Measurements from ENCODE around the gene GTF3C4. TPM values are rescaled to one million over a fixed set of nuclear protein-coding genes. Genes with fewer than 3 reads are reported as not detected.

Gene GTF3C4
- total and polyA plus RNA-seq, 5 experiments from 2014 or later: 3.1 to 12.8 (median 3.5) TPM

DNA sequence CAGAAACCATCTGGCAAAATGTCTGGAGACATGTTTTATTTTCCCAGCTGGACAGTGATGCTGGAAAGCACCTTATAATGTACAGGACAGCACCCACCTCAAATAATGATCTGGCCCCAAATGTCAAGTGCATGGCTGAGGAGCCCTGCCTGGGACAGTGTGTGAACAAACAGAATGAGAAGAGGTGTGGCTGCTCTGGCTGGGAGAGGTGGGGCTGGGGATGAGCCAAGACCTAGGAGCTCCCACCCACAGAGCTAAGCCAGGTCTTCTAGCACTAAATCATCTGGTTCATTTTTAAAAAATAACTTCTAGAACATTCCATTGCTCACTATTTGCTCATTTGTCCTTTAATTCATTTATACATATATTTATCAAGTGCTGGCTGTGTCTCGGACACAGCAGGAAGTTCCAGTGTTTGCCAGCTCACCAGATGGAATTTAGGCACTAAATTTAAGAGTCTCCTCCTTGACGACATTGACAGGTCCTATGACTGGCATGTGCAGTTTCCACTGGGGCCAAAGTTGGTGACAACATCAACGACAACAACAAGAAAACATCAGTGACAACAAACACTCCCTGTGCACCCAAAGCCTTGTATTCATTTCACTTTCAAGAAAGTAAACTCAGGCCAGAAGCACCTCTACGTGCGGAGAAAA lies 59.1 kb downstream of the GTF3C4 start:
- POLR2A ChIA-PET: interaction anchor here (0.7 kb wide), 1 partner anchor 94 kb away, joined by 3 read pairs; no protein-coding TSS in a partner anchor
- Mint-ChIP-seq H3K27ac (peak overlapping the region in 1 of 10 donors; percentile 15), H3K4me1 (peaks cover 0 to 1% (median 0%) of the 10 kb centered on the region in 4 donors), H3K4me3 (no peak overlapping the region), H3K27me3 (peaks cover 4 to 26% (median 8%) of the 10 kb centered on the region in 5 donors), H3K9me3 (no peaks in the 10 kb centered on the region), H3K36me3 (no peaks in the 10 kb centered on the region)
- no peak for ATAC-seq
- no peak for DNase-seq

DNA sequence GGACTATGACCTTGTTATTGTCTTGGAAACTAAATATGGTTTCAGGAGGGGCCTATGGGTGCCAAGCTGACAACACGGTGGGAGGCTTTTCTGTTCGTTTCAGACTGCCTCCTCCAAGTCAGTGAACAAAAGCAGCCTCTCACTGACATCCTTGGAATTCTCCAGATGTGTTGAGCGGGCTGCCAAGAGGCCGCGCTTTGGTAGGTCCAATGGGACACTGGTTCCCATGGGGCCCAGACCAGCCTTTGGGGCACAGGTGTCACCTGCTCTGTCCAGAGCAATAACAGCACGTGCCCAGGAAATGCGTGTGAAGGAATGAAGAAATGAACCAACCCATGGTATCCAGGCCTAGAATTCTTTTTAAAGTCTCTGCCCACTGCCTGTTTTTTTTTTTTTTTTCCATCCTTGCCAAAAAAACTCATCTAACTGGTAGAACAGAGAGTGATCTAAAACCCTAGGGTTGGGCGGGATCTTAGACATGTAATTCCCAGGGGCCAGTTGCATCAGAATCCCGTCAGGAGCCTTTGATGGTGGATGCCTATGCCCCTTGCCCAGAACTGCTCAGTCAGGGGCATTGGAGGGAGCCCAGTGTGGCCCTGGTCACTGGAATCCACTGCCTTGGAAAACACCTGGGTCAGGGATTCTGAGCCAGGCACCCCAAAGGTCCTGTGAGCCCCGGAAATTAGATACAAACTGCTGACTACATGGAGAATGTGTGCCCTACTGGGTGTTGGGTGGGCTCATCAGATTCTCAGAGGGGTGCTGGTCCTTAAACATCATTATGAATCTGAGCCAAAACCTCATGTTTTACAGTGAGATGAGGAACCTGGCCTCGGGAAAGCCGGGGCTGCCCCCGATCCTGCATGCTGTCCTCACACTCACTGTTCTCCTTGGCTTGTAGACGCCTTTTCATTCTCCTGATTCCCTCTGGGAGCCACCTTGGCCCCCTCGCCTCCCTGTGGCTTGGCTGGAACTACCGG lies 60.1 kb downstream of the GTF3C4 start:
- no peaks in the 10 kb centered on the region for H3K9me3 Mint-ChIP-seq
- POLR2A ChIA-PET: no interaction called here
- ATAC-seq (no peak), DNase-seq (no peak)
- no peak overlapping the region for H3K4me3 Mint-ChIP-seq
- H3K4me1 Mint-ChIP-seq: peaks cover 0 to 1% (median 0%) of the 10 kb centered on the region in 4 donors
- no peaks in the 10 kb centered on the region for H3K36me3 Mint-ChIP-seq
- H3K27me3 Mint-ChIP-seq: peaks cover 6 to 26% (median 12%) of the 10 kb centered on the region in 5 donors
- no peak overlapping the region for H3K27ac Mint-ChIP-seq

DNA sequence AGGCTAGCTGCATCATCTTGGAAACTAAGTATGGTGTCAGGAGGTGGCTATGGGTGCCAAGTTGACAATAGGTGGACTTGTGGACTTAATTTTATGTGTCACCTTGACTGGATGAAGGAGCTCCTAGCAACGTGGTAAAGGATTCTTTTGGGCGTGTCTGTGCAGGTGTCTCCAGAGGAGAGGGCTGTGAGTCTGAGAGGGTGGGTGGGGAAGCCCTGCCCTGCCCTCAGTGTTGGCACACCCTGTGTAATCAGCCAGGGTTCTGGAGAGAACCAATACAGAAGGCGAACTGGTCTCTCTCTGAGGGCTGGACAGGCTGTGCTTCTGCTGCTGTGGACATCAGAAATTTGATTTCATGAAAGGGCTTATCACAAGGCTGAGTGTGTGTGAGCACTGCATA lies 61.0 kb downstream of the GTF3C4 start:
- no peaks in the 10 kb centered on the region for H3K9me3 Mint-ChIP-seq
- POLR2A ChIA-PET: no interaction called here
- no peak for DNase-seq
- H3K4me3 Mint-ChIP-seq: no peak overlapping the region
- H3K4me1 Mint-ChIP-seq: peaks cover 0 to 1% (median 0%) of the 10 kb centered on the region in 4 donors
- H3K27ac Mint-ChIP-seq: no peak overlapping the region
- ATAC-seq: no peak
- H3K27me3 Mint-ChIP-seq: peaks cover 7 to 26% (median 14%) of the 10 kb centered on the region in 5 donors
- H3K36me3 Mint-ChIP-seq: no peaks in the 10 kb centered on the region

DNA sequence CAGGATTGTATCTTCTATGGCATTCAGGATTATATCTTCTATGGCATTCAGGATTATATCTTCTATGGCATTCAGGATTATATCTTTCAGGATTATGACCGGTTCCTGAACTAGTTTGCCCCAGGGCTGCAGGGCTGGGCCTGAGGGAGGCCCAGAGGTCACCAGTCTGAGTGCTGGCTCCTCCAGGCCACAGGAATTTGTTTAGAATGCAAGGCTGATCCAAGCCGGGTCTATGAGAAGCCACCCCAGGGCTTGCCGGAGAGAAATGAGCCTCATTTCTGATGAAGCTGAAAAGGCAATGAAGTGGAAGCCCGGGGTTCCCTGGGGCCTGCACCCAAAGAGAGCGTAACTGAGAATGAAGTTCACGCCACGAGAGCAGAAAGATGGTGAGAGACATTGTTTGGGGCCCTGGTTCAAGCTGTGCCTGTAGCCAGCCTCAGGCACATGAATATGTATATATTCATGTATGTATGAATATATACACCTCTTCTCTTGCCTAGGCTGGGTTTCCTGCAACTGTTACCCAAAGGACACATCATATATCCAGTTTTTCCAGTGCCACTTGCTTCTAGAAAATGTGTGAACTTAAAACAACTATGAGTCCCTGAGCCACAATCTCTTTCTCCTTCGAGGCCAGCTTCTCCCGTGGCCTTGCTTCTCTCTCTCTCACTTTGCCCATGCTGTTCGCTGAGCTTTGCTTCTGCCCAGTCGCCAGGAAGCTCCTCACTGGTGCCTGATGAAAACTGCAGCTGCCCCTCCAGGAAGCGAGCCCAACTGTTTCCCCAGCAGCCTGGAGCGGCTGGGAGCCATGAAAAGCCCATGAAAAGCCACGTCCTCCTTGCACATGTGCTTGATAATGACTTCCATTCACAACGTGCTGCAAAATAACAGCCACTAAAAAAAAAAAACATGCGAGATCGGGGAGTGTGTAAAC lies 62.3 kb downstream of the GTF3C4 start:
- Mint-ChIP-seq H3K9me3 (no peaks in the 10 kb centered on the region), H3K4me3 (no peak overlapping the region), H3K27me3 (peaks cover 4 to 18% (median 15%) of the 10 kb centered on the region in 5 donors), H3K36me3 (no peaks in the 10 kb centered on the region), H3K4me1 (peaks cover 0 to 1% (median 0%) of the 10 kb centered on the region in 4 donors), H3K27ac (no peak overlapping the region)
- POLR2A ChIA-PET: no interaction called here
- ATAC-seq (no peak), DNase-seq (no peak)

DNA sequence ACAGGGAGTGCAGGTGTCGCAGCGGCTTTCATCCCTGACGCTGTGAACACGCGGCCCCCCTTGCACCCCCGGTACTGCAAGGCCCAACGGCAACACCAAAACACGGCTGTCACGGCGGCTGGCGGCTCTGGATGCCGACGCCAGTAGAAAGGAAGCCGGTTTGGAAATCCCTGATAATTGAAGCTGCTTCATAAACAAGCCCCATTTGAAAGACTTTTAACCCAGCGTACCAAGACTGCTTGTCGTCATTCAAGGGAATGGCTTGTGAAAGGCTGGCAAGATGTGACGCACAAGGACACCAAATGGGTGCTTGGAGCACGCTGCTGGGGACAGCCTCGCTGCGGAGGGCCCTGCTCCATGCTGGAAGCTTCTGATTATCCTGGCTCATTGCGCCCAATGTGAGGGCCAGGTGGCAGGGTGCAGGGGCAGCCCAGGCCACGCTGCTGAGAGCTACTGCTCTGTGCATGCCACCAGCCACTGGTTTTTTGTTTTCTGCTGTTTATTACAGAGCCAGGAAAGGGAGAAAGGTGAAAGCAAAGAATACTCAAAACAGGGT lies 63.1 kb downstream of the GTF3C4 start:
- POLR2A ChIA-PET: no interaction called here
- Mint-ChIP-seq H3K27ac (peak overlapping the region in 1 of 10 donors; percentile 49), H3K4me3 (no peak overlapping the region), H3K27me3 (peaks cover 0 to 14% (median 12%) of the 10 kb centered on the region in 5 donors), H3K36me3 (no peaks in the 10 kb centered on the region), H3K4me1 (peaks cover 0 to 1% (median 0%) of the 10 kb centered on the region in 4 donors), H3K9me3 (no peaks in the 10 kb centered on the region)
- DNase-seq: no peak
- ATAC-seq: no peak

DNA sequence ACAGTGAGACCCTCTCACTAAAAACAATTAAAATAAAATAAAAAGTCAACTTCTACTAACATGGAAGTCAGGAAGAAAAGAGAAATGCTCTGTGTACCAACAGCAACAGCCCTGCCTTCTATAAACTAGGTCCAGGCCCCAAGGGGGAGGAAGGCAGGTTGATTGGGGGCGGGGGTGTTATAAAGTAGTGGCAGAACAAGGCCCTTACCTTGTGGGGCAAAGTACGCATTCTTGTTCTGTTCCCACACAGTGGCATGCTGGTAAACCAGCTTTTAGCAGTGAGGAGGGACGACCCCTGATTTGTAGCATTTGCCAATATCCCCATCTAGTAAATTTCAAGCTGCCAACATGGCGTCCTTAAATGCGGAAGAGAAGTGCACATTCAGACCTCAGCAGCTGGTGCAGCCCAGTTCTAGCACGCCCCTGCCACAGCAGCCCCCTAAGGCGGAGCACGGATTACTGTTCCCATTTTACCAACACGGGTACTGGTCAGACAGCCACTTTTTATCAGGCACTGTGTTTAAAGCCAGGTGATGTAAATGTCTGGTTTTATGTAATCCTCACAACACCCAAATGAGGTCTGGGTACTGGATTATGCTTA lies 69.5 kb downstream of the GTF3C4 start:
- H3K27me3 Mint-ChIP-seq: peaks cover 28 to 43% (median 37%) of the 10 kb centered on the region in 5 donors
- POLR2A ChIA-PET: no interaction called here
- no peaks in the 10 kb centered on the region for H3K9me3 Mint-ChIP-seq
- peaks cover 0 to 6% (median 2%) of the 10 kb centered on the region in 4 donors for H3K4me1 Mint-ChIP-seq
- H3K36me3 Mint-ChIP-seq: peaks cover 0 to 2% (median 0%) of the 10 kb centered on the region in 3 donors
- no peak for DNase-seq
- H3K27ac Mint-ChIP-seq: no peak overlapping the region
- no peak for ATAC-seq
- H3K4me3 Mint-ChIP-seq: no peak overlapping the region

DNA sequence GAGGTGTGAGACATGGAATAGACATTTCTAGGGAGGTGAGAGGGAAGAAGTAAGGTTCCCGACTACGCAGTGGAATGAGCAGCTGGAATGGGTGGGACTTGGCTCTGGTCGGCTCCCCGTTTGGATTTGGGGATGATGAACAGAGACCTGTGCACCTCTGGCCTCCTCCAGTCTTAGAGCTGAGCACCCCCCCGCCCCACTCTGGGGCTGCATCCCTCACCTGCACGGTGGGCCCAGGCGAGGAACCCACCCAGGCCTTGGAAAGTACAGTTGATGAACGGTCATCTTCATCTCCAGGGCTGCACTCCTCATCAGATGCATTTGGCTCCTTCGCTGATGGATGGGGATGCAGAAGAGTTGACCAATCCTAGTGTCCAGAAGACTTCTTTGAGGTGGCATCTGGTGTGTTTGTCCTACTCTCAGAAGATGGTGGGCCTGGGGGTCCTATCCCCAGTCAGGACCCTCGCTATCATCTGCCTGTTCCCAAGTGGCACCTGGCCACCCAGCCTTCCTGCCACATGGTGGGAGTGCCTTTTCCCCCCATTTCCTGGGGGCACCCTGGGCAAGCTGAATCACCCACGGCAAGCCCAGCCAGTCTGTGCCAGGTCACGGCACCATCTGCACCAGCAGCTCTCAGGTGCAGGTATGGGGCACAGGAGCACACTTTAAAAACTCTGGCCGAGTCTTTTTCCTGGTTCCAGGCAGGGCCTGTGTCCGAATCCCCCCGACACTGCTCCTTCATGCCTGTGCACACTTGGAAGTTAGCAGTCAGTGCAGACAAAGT lies 70.5 kb downstream of the GTF3C4 start:
- Mint-ChIP-seq H3K36me3 (peaks cover 0 to 2% (median 0%) of the 10 kb centered on the region in 3 donors), H3K27me3 (peaks cover 27 to 52% (median 42%) of the 10 kb centered on the region in 5 donors), H3K9me3 (no peaks in the 10 kb centered on the region), H3K27ac (no peak overlapping the region), H3K4me1 (peaks cover 0 to 9% (median 6%) of the 10 kb centered on the region in 4 donors), H3K4me3 (no peak overlapping the region)
- DNase-seq: no peak
- ATAC-seq: no peak
- POLR2A ChIA-PET: no interaction called here

DNA sequence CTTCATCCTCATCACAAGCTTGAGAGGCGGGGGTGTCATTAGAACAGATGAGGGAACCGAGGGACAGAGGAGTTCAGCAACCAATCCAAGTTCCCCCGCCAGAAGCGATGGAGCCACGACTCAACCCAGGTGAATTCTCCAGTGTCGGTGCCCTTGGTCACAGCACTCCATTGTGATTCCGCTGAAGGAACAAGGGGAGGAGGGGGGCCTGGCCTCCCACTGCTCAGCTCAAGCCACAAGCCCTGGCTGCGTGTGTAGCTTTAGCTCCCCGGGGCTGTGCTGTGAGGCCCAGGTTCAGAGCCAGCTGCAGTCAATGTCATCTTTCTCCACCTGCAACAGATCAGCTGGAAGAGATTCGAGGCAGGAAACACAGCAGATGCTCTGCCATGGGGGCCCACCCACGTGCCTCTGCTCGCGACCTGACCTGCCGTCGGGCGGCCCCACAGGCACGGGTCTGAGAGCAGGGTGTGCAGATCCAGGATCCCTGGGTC lies 72.6 kb downstream of the GTF3C4 start:
- Mint-ChIP-seq H3K4me1 (peaks cover 0 to 9% (median 6%) of the 10 kb centered on the region in 4 donors), H3K4me3 (no peak overlapping the region), H3K27me3 (peaks cover 28 to 59% (median 48%) of the 10 kb centered on the region in 5 donors), H3K36me3 (peaks cover 0 to 2% (median 0%) of the 10 kb centered on the region in 3 donors), H3K9me3 (no peaks in the 10 kb centered on the region), H3K27ac (no peak overlapping the region)
- POLR2A ChIA-PET: no interaction called here
- no peak for DNase-seq
- no peak for ATAC-seq

DNA sequence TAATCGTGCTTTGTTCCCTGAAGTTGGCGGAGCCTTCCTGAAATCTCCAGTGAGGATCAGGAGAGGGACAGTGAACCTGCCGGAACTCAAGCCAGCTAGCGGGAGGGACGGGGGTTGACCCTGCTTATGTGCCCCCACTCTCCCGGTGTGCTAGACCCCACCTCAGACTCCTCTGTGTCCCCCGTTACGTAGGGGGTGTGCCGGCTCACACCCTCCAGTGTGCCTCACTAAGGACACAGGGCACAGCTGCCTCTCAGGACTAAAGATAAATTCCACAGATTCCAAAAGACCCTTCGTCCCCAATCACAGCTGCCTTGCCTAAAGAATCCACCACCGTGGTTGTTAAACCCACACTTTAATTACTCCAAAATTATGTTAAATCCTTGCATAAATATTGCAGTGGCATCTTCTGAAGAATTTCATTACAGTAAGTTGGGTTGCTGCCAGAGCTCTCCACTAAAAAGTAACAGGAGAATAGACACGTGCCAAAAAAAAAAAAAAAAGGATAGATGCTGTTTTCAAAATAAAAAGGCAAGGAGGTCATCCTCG lies 73.7 kb downstream of the GTF3C4 start:
- H3K4me1 Mint-ChIP-seq: peaks cover 0 to 9% (median 6%) of the 10 kb centered on the region in 4 donors

More for the DNA sequence above, 73.7 kb downstream of the GTF3C4 start:
- Mint-ChIP-seq H3K9me3 (no peaks in the 10 kb centered on the region), H3K27ac (no peak overlapping the region), H3K4me3 (no peak overlapping the region), H3K36me3 (peaks cover 0 to 2% (median 0%) of the 10 kb centered on the region in 3 donors), H3K27me3 (peaks cover 28 to 59% (median 48%) of the 10 kb centered on the region in 5 donors)
- POLR2A ChIA-PET: no interaction called here
- DNase-seq: no peak
- ATAC-seq: no peak
